TTC549 (cell line): ENCODE results near the gene CFAP299.

Experiments used
- FAIRE-seq: peaks from 2 replicates; lab custom pipeline; 2012; peaks lifted over from hg19 to GRCh38; lab: Jason Lieb, UNC

CFAP299 gene

GRCh38 chr4:80521438-80521837 lies 185.9 kb downstream of the CFAP299 start:
- FAIRE-seq: no peak

- FAIRE-seq: no peak
Measured at GRCh38 chr4:80526697-80527096, 191.2 kb downstream of the CFAP299 start.

- FAIRE-seq: no peak
Measured at GRCh38 chr4:80529026-80529425, 193.5 kb downstream of the CFAP299 start.

- FAIRE-seq: no peak
Measured at GRCh38 chr4:80532674-80533333, 197.3 kb downstream of the CFAP299 start.

GRCh38 chr4:80535551-80535950 lies 200.0 kb downstream of the CFAP299 start:
- no peak for FAIRE-seq

- FAIRE-seq: no peak
Measured at GRCh38 chr4:80538276-80538926, 202.9 kb downstream of the CFAP299 start.

GRCh38 chr4:80539190-80539589 lies 203.7 kb downstream of the CFAP299 start:
- no peak for FAIRE-seq

- no peak for FAIRE-seq
Measured at GRCh38 chr4:80540349-80540748, 204.8 kb downstream of the CFAP299 start.

GRCh38 chr4:80540785-80541469 lies 205.4 kb downstream of the CFAP299 start:
- no peak for FAIRE-seq

GRCh38 chr4:80542747-80543146 lies 207.2 kb downstream of the CFAP299 start:
- no peak for FAIRE-seq

GRCh38 chr4:80560337-80560736 lies 224.8 kb downstream of the CFAP299 start:
- no peak for FAIRE-seq

GRCh38 chr4:80566203-80566872 lies 230.8 kb downstream of the CFAP299 start:
- FAIRE-seq: no peak

- no peak for FAIRE-seq
Measured at GRCh38 chr4:80568891-80569290, 233.4 kb downstream of the CFAP299 start.

- no peak for FAIRE-seq
Measured at GRCh38 chr4:80576796-80577195, 241.3 kb downstream of the CFAP299 start.

GRCh38 chr4:80578001-80578400 lies 242.5 kb downstream of the CFAP299 start:
- no peak for FAIRE-seq

GRCh38 chr4:80585542-80585941 lies 250.0 kb downstream of the CFAP299 start:
- FAIRE-seq: no peak

GRCh38 chr4:80586716-80587115 lies 251.2 kb downstream of the CFAP299 start:
- FAIRE-seq: no peak

GRCh38 chr4:80587871-80588385 lies 252.4 kb downstream of the CFAP299 start:
- no peak for FAIRE-seq

- FAIRE-seq: no peak
Measured at GRCh38 chr4:80592950-80593349, 257.4 kb downstream of the CFAP299 start.

- no peak for FAIRE-seq
Measured at GRCh38 chr4:80594701-80595100, 259.2 kb downstream of the CFAP299 start.

GRCh38 chr4:80608281-80608980 lies 272.9 kb downstream of the CFAP299 start:
- FAIRE-seq: no peak

- FAIRE-seq: no peak
Measured at GRCh38 chr4:80610199-80610598, 274.7 kb downstream of the CFAP299 start.
